Measurements from ENCODE around the gene FAM156B.
"Not testable (repeated sequence)": the region's sequence is repeated elsewhere in the genome, so short reads cannot be mapped to it uniquely, and the experiment has no call there.

- TF ChIP-seq POLR2A (conservative IDR thresholded peaks at IDR 0.05); SMAD2 (IDR thresholded peaks at IDR 0.05; ENCODE audit: low read depth, low read length); CTCF (IDR thresholded peaks at IDR 0.05 in 2 of 3, conservative IDR thresholded peaks at IDR 0.05 in 1 of 3; ENCODE audit: insufficient read depth in 2 of 3, low read depth in 1 of 3, low read length in 3 of 3); RFX5 (IDR thresholded peaks at IDR 0.05; ENCODE audit: low read depth, low read length); HDGF (IDR thresholded peaks at IDR 0.05); EGR1 (conservative IDR thresholded peaks at IDR 0.05); HMGN3 (IDR thresholded peaks at IDR 0.05; ENCODE audit: borderline replicate concordance, extremely low read depth, insufficient read length, low read depth, low read length); PYGO2 (tag; IDR thresholded peaks at IDR 0.05); SP1 (CRISPR knock-in tag; IDR thresholded peaks at IDR 0.05); PREB (CRISPR knock-in tag; IDR thresholded peaks at IDR 0.05); TSC22D4 (tag; IDR thresholded peaks at IDR 0.05); ZBTB43 (CRISPR knock-in tag; IDR thresholded peaks at IDR 0.05); ZNF668 (CRISPR knock-in tag; IDR thresholded peaks at IDR 0.05): not testable (repeated sequence)
Observed at GRCh38 chrX:52947501-52947900, 50.4 kb downstream of the FAM156B start.
